Activated CD4-positive, alpha-beta T cell treated with anti-CD3 and anti-CD28 coated beads, Interleukin-2, amount 50 U/mL, for 16 hours (primary cell): ENCODE measurements around the gene TMEM131.
"Not testable (repeated sequence)": the region's sequence is repeated elsewhere in the genome, so short reads cannot be mapped to it uniquely, and the experiment has no call there.

Experiments used
- DNase-seq: peaks from one replicate; pipeline ENCODE4 v3.0.0-alpha.2; 2020

TMEM131 gene

DNA sequence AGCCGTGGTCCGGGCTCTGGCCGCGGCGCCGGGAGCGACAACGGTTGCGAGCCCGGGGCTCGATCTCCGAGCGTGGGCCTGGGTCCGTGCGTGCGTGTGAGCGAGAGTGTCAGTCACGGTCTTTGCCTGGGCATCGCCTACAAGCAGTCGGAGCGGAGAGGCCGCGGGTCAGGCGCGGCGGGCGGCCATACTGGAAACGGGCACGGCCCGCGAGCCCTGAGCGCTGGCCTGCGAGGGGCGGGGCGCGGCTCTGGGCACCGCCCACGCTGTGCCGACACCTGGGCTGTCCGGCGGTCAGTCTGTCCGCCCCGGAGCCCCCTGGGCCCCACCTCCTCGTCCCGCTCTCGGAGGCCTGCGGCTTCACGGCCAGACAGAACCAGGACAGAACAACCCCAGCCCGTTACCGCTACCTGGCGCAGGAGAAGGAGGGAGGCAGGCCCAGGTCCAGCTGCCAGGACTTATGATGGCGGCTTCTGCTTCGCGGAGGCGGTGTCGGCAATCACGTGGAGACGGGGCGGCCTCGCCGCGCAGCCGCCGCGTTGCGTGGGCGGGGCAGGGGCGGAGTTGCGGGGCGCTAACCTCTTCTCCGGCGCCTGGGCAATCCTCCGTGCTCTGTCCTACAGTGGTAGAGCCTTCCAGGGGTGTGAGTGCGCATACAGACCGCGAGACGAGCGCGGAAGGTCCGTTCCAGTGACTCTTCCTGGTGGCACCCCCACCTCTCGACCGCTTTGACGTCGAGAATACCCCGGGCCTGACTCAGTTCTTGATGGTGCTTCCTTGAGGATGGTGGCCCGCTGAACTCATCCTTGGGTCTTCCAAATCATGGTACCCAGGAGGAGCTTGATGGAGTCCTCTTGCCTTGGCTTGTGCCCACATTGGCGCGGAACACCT, at the start of gene TMEM131:
TMEM131 (minus strand) TSS at position 215 of the 891 bp plus-strand sequence. CDS start 286 bp downstream, outside the sequence.
- DNase-seq, result peak; percentile 96

- DNase-seq, result not testable (repeated sequence)
Measured at GRCh38 chr2:98044730-98045129, 49.0 kb upstream of the TMEM131 start.

DNA sequence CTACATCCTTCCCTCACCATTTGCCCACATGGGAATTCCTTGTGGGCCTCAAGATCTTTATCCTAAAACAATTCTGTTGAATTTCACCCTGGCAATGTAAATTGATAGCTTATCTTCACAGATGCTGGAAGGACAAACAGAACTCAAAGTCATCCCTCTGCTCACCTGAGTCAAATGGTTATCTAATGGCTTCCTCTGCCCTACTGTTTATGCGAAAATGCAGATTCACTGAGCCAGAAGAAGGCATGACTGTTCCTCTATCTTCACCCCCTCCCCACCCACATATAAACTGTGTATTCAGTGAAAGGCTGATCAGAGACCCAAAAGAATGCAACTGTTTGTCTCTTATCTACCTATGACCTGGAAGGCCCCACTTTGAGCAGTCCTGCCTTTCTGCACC, 47.4 kb upstream of the TMEM131 start:
- DNase-seq, result no peak

DNA sequence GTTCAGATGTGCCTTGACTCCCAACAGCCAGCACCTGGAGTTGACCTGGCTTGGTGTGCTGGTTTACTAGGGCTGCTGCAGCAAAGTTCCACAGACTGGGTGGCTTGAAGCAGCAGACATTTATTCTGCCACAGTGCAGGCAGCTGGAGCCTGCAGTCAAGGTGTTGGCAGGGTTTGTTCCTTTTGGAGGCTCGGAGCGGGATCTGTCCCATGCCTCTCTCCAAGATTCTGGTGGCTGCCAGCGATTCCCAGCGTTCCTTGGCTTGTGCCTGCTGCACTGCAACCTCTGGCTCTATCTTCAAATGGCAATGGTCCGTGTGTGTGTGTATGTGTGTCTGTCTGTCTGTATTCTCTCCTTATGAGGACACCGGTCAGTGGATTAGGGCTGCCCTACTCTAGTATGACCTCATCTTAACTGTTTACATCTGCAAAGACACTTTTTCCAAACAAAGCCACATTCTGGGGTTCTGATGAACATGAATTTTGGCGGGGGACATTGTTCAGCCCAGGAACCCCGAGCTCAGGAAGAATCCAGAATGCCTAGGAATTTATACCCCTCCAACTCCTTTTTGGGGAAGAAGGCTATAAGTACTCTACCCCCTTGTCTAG, 44.7 kb upstream of the TMEM131 start:
- no peak for DNase-seq

GRCh38 chr2:98039085-98039756, 43.5 kb upstream of the TMEM131 start:
- DNase-seq, result no peak

DNA sequence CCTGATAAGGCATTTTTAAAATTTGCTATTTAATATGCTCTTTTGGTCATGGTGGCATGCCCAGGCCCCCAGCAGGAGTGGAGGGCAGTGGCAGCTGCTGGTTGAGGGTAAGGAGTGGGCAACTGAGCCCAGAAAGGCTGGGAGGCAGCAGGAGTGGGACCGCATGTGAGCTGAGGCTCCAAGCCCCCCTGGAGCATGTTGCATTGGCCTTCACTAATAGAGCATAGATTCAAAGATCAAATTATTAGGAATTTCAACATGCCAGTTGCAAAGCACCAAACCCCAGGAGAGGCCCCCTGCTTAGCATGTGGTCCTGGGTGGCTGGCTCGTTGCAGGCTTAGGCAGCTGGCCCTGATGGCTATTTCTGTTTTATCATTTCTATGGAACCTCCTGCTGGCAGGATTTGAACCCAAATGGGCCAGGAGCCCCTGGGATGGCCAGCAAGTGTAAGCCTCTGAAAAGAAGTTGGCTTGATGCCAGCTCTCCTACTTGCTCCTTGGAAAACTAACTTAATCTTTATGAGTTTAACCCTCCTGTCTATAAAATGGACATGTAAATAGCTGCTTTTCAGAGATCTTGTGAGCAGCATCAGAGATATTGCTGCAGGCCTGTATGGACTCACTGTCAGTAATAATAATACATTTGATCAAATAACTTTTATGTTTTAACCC, 42.1 kb upstream of the TMEM131 start:
- DNase-seq, result no peak

GRCh38 chr2:98037206-98037605, 41.5 kb upstream of the TMEM131 start:
- no peak for DNase-seq

DNA sequence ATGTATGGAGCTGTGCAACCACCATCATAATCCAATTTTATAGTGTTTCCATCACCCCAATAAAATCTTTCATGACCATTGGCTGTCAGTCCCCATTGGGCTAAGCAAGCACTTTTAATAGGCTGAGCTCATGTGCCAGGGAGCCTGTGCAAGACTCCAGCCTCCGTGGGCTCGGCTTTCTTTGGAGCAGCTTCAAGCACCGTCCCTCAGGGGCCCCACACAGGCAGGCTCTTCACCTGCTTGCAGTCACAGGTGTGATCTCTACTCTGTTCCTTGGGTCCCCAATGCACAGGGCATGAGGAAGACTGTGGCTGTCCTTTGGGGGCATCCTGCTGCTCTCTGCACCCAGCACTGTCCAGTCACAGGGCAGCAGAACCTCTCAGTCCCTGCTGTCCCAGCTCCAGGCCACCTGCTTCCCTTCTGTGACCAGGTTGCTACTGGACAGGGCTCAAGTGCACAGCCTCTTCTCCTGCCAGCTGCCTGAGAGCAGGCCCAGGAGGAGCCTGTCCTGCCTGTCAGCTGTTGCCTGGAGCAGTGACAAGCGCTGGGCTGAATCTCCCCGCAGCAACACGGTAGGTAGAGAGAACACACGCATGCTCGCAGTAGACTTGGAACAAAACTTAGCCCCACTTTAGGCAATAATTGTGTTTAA, 40.7 kb upstream of the TMEM131 start:
- no peak for DNase-seq

GRCh38 chr2:98034745-98035144, 39.0 kb upstream of the TMEM131 start:
- no peak for DNase-seq

- no peak for DNase-seq
Measured at GRCh38 chr2:98032086-98032485, 36.3 kb upstream of the TMEM131 start.

DNA sequence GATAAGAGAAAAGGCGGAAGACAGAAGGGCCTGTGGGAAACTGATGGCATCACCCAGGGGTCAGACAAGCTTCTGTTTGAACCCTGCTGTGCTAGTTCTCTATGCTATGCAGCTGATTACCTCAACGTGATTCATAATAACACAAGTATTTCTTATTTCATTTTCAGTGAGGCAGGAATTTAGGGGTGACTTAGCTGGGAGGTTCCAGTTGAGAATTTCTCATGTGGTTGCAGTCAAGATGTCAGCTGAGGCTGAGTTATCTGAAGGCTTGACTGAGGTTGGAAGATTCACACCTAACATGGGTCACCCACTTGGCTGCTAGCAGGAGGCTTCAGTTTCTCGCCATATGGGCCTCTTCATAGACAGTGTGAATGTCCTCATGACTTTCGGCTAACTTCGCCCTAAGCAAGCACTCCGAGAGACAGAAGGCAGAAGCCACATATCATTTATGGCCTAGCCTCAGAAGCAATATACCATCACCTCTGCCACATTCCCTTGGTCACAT, 34.0 kb upstream of the TMEM131 start:
- DNase-seq, result no peak

DNA sequence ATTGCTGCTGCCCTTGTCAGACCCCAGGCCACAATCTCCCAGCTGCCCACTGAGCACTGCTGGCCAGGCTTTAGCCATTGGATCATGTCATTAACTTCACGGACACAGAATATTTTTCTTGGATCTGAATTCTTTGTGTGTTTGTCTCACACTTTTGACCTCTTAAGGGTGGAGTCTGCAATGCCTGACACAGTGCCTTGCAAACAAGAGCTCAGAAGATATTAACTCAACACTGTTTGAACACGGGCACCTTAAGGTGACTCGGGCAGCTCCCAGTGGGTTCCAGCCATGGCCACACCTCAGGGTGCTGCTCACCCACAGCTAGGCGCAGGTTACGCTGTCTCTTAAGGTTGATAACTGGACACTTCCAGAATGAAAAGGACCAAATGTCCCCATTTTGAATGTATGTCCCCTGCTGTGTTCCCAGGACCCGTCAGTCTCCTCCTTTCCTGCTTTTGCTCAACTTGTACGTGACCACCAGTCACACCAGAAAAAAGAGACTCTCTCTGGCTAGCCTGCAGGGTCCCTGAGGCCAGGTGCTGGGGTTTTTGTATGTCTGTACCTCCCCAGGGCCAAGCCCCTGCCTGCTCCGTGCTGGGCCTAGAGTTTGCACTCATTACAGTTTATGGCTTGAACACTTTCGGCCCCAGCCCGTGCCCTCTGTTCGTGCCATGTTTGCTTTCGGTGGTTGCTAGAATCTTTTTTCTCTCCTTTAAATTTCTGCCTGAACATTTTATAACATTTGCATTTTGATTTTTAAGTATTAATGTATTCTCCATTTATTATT, 33.4 kb upstream of the TMEM131 start:
- no peak for DNase-seq

GRCh38 chr2:98028101-98028561, 32.4 kb upstream of the TMEM131 start:
- no peak for DNase-seq

DNA sequence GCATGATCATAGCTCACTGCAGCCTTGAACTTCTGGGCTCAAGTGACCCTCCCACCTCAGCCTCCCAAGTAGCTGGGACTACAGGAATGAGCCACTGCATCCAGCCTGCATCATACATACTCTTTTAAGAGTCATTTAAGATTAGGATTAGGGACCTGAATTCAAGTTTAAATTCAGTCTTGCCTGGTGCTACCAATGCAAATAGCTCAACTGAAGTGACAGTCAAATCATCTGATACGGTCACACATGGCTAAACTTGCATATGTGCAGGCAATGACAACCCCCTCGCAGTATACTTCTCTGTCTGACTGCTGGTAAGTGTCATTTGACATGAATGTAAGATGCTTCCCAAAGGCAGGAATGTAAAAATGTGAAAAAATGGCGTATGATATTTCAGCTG, 31.8 kb upstream of the TMEM131 start:
- no peak for DNase-seq

DNA sequence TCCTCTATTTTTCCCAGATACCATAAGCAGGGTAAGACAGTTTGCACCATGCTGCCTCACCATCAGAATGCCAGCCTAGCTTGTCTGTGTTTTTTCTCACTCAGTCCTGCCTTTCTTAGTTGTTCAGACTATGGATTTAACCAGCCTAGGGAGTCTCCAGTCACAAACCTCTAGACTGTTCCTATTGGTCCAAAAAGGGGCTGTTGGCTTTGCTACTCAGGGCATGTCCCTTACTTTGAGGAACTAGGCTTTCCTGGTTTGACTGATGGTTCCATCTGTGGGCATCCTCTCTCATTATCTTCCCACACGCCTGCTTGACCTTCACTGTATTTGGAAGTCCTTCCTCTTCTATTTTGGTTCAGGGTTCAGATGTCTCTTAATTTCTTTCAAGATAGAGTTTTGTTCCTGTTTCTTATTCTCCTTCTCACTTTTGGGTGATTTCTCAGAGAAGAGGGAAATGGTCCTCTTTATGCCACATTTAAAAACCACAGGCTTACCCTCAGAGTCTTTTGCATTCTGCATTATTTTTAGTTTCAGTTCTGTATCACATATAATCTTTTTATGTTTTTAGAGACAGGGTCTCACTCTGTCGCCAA, 31.3 kb upstream of the TMEM131 start:
- DNase-seq, result no peak

GRCh38 chr2:98026292-98026691, 30.5 kb upstream of the TMEM131 start:
- no peak for DNase-seq

- DNase-seq, result no peak
Measured at GRCh38 chr2:98025481-98026037, 29.8 kb upstream of the TMEM131 start.

DNA sequence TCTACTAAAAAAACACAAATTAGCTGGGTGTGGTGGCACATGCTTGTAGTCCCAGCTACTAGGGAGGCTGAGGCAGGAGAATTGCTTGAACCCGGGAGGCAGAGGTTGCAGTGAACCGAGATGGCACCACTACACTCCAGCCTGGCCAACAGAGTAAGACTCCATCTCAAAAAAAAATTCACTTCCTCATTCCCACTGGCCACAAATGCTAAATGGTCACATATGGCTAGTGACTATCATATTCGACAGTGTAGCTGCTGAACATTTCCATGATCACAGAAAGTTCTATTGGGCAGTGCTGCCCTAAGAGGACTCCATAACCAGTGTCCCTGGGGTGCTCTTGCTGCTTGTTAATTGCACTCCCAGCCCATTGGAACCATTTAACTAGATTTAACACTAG, 26.3 kb upstream of the TMEM131 start:
- not testable (repeated sequence) for DNase-seq

DNA sequence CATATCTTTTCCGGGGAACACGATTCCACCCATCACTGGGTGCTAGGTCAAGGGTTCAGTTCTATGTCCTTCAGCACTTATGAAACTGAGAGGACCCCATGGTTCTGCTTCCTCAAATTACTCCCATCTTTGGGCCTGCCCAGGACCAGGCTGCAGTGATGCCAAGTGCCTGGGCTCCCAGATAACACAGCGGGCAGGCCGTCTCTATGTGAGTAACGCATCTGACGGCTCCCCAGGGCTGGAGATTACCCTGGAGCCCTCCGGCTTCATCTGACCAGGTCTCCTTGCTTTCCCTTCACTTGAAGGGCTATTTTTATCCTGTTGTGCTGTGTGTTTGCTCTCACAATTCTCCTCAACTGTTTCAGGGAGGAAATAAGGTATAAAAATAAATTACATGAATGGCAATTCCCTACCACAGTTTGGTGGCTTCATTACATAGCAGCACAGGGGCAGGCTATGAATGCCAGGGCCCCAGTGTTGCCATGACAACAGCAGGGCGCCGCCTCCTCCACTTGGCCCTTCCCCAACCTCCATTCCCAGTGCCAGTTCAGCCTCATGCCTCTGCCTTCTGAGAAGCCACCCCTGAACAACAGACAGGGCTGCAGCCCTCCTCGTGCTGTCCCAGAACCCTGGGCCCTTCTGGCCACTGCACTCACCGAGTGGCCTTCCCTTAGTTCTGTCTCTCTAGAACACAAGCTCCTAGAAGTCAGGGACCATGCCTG, 25.4 kb upstream of the TMEM131 start:
- no peak for DNase-seq

DNA sequence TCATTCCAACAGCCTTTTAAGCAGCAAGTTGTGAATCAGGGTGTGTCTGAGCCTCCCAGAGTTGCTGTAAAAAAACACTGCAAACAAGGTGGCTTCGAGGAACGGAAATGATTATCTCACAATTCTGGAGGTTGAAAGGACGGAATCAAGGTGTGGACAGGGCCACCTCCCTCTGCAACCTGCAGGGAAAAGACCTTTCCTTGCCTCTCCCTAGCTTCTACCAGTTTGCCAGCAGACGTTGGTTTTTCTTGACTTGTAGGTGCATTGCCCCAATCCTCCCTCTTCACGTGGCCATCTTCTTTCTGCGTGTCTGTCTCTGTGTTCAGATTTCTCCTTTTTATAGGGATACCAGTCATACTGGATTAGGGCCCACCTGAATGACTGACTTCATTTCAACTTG, 24.8 kb upstream of the TMEM131 start:
- DNase-seq, result no peak
